OCI-LY7 (cell line): ENCODE measurements around the gene TOLLIP.

ENCODE experiments used
- EZH2phosphoT487 ChIP-seq: fragments of 200-600 bp; sonication (generic); IDR thresholded peaks from 2 replicates; pipeline ENCODE4 v1.6.1; 2018; ENCODE audit warnings: low read depth, borderline replicate concordance, mild to moderate bottlenecking, mixed run types, antibody characterized with exemption, low read length, moderate library complexity, mixed read lengths
- TF ChIP-seq, protein P1 (sequence below): fragments of 200-600 bp; sonication (generic); conservative IDR thresholded peaks from 2 replicates; pipeline ENCODE4 v1.5.1; 2014; ENCODE audit warnings: mild to moderate bottlenecking, antibody characterized with exemption, low read length, moderate library complexity, mixed read lengths

DNA sequence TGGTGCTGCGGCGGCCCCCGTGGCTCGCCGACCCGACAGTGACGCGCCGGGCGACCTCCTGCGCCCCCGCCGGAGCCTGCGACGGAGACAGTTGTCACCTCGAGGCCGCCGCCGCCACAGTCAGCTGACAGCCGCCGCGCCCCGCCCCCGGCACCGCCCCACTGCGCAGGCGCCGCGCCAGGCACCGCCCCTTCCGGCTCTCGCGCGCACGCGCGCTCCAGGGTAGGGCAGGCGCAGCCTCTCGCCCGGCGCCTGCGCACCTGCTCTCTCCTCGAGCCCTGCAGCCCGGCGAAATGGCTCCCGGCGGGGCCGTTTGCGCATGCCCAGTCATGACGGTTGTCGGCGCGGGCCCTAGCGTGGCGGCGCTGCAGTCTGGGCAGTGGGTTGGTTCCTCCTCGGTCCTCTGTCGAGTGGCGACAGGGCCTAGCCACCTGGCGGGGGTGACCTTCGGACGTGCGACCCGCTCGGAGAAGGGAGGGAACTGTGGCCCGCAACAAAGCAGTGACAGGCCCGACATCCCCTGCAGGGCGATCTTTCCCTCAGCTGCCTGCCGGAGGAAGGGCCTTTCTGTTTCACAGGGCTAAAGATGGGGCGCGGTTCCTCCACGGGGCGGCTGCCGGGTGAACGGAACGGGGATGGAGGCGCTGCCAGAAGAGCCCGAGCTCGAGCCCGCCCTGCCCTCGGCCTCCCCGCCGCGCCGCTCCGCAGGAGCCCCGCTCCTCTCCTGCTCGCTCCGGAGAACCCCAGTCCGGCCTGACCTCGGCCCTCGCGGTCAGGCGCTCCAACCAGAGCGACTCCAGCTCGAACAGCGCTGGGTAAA lies at the start of gene TOLLIP:
- TF ChIP-seq, protein P1, sequence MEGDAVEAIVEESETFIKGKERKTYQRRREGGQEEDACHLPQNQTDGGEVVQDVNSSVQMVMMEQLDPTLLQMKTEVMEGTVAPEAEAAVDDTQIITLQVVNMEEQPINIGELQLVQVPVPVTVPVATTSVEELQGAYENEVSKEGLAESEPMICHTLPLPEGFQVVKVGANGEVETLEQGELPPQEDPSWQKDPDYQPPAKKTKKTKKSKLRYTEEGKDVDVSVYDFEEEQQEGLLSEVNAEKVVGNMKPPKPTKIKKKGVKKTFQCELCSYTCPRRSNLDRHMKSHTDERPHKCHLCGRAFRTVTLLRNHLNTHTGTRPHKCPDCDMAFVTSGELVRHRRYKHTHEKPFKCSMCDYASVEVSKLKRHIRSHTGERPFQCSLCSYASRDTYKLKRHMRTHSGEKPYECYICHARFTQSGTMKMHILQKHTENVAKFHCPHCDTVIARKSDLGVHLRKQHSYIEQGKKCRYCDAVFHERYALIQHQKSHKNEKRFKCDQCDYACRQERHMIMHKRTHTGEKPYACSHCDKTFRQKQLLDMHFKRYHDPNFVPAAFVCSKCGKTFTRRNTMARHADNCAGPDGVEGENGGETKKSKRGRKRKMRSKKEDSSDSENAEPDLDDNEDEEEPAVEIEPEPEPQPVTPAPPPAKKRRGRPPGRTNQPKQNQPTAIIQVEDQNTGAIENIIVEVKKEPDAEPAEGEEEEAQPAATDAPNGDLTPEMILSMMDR, result no peak; the same call in 1 of the 2 replicates
- TF ChIP-seq EZH2phosphoT487, result no peak
